Neural progenitor cell (in vitro differentiated cells): Measurements from ENCODE around the gene CHRNG. TPM values are rescaled to one million over a fixed set of nuclear protein-coding genes. Genes with fewer than 3 reads are reported as not detected.
A peak's percentile ranks its signal among the peaks of the same experiment; 100 is the strongest.

Experiments
- DNase-seq: peaks from one replicate; pipeline ENCODE4 v3.0.0-alpha.2; 2016; ENCODE audit warnings: low spot score
- H2AFZ ChIP-seq: fragments of 200-600 bp; sonication (generic); replicated peaks from 2 replicates; pipeline ENCODE4 v1.6.1; 2016; ENCODE audit warnings: antibody characterized with exemption
- H3F3A ChIP-seq: fragments of 200-600 bp; sonication (generic); 2 replicates; pipeline ENCODE4 v1.6.1; 2016; ENCODE audit warnings: antibody characterized with exemption, low read depth
- H3K27ac ChIP-seq: fragments of 200-600 bp; sonication (generic); 2 replicates; pipeline ENCODE4 v1.5.1; 2016; ENCODE audit warnings: mild to moderate bottlenecking
- H3K27me3 ChIP-seq: fragments of 200-600 bp; sonication (generic); 2 replicates; pipeline ENCODE4 v1.6.1; 2016; ENCODE audit warnings: mild to moderate bottlenecking, moderate library complexity
- H3K36me3 ChIP-seq: fragments of 200-600 bp; sonication (generic); 2 replicates; pipeline ENCODE4 v1.5.1; 2016
- H3K4me1 ChIP-seq: fragments of 200-600 bp; sonication (generic); 2 replicates; pipeline ENCODE4 v1.6.1; 2016; ENCODE audit warnings: mixed run types
- H3K4me2 ChIP-seq: fragments of 200-600 bp; sonication (generic); 2 replicates; pipeline ENCODE4 v1.6.1; 2016
- H3K4me3 ChIP-seq: fragments of 200-600 bp; sonication (generic); 2 replicates; pipeline ENCODE4 v1.5.1; 2016
- H3K79me2 ChIP-seq: fragments of 200-600 bp; sonication (generic); 2 replicates; pipeline ENCODE4 v1.6.1; 2016; ENCODE audit warnings: low read depth
- H3K9ac ChIP-seq: fragments of 200-600 bp; sonication (generic); 2 replicates; pipeline ENCODE4 v1.6.1; 2016
- H3K9me3 ChIP-seq: fragments of 200-600 bp; sonication (generic); 2 replicates; pipeline ENCODE4 v1.5.1; 2016; ENCODE audit warnings: low read depth
- H4K20me1 ChIP-seq: fragments of 200-600 bp; sonication (generic); 2 replicates; pipeline ENCODE4 v1.6.1; 2016; ENCODE audit warnings: low read depth
- H3K27ac Mint-ChIP-seq: 3 replicates; pipeline ENCODE4 v1.8.0; 2021; ENCODE audit warnings: mixed read lengths
- H3K27me3 Mint-ChIP-seq: 2 replicates; pipeline ENCODE4 v1.8.0; 2022; ENCODE audit warnings: low read depth, mild to moderate bottlenecking, inconsistent platforms, moderate library complexity, mixed read lengths; ENCODE audit not compliant: insufficient read depth
- H3K36me3 Mint-ChIP-seq: 3 replicates; pipeline ENCODE4 v1.8.0; 2021; ENCODE audit warnings: mixed read lengths
- H3K4me1 Mint-ChIP-seq: 3 replicates; pipeline ENCODE4 v1.8.0; 2021; ENCODE audit warnings: mixed read lengths
- H3K4me3 Mint-ChIP-seq: 3 replicates; pipeline ENCODE4 v1.8.0; 2021; ENCODE audit warnings: mild to moderate bottlenecking, moderate library complexity, mixed read lengths
- H3K9me3 Mint-ChIP-seq: 3 replicates; pipeline ENCODE4 v1.8.0; 2020; ENCODE audit warnings: mixed read lengths
- EZH2 ChIP-seq: fragments of 200-600 bp; sonication (generic); IDR thresholded peaks from 2 replicates; pipeline ENCODE4 v1.6.1; 2017; ENCODE audit warnings: antibody characterized with exemption, mild to moderate bottlenecking, moderate library complexity
- EZH2phosphoT487 ChIP-seq: fragments of 200-600 bp; sonication (generic); IDR thresholded peaks from 2 replicates; pipeline ENCODE4 v1.6.1; 2017; ENCODE audit warnings: antibody characterized with exemption
- total RNA-seq: library from RNA; depleted of rRNA; stranded (reverse); fragments of >200 nt; gene quantifications from 2 replicates; pipeline ENCODE4 v1.2.3, GENCODE V29; 2015; ENCODE audit warnings: low replicate concordance
- TF ChIP-seq, protein P1 (sequence below): fragments of 200-600 bp; sonication (generic); IDR thresholded peaks from 2 replicates; pipeline ENCODE4 v1.5.1; 2017; ENCODE audit warnings: antibody characterized with exemption, mild to moderate bottlenecking

Gene CHRNG
- total RNA-seq, 1 donor from 2014 or later = not detected

DNA sequence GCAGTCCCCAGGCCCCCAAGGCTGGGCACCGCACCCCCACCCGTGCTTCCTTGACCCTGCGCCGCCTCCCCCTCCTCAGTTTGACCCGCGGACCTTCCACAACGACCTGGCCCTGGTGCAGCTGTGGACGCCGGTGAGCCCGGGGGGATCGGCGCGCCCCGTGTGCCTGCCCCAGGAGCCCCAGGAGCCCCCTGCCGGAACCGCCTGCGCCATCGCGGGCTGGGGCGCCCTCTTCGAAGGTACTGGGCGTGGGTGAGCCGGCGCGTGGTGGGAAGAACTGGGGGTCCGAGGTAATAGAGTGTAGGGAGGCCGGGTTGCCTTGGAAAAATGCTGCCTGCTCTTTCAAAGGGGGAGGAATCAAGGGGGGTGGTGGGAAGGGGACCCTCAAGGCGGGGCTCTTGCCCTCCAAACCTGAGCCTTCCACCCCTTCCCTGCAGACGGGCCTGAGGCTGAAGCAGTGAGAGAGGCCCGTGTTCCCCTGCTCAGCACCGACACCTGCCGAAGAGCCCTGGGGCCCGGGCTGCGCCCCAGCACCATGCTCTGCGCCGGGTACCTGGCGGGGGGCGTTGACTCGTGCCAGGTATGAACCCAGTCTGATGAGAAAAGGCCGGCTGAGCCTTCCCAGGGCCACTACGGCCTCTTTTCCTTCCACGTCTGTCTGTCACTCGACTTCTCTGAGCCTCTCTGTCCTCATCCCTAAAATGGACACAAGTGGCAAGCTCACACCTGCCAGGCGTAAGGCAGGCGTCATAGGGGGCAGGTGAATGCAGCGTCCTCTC is 16.7 kb upstream of the CHRNG start:
- H3K36me3 ChIP-seq = no peaks in the 10 kb centered on the region
- peaks cover 19% of the 10 kb centered on the region for H4K20me1 ChIP-seq
- peaks cover 2% of the 10 kb centered on the region for H3F3A ChIP-seq
- no peaks in the 10 kb centered on the region for H3K79me2 ChIP-seq
- no peak overlapping the region for H2AFZ ChIP-seq
- Mint-ChIP-seq H3K27me3 (peaks cover 41% of the 10 kb centered on the region), H3K4me3 (peak overlapping the region; percentile 71), H3K9me3 (no peaks in the 10 kb centered on the region), H3K4me1 (peaks cover 16% of the 10 kb centered on the region), H3K27ac (no peak overlapping the region), H3K36me3 (no peaks in the 10 kb centered on the region)
- no peak overlapping the region for H3K9ac ChIP-seq
- H3K4me1 ChIP-seq = peaks cover 20% of the 10 kb centered on the region
- peak overlapping the region; percentile 36 for H3K4me3 ChIP-seq
- no peak for DNase-seq
- peaks cover 67% of the 10 kb centered on the region for H3K27me3 ChIP-seq
- H3K9me3 ChIP-seq = no peaks in the 10 kb centered on the region
- H3K27ac ChIP-seq = no peak overlapping the region
- TF ChIP-seq EZH2phosphoT487 = peak; percentile 81
- TF ChIP-seq, protein P1, sequence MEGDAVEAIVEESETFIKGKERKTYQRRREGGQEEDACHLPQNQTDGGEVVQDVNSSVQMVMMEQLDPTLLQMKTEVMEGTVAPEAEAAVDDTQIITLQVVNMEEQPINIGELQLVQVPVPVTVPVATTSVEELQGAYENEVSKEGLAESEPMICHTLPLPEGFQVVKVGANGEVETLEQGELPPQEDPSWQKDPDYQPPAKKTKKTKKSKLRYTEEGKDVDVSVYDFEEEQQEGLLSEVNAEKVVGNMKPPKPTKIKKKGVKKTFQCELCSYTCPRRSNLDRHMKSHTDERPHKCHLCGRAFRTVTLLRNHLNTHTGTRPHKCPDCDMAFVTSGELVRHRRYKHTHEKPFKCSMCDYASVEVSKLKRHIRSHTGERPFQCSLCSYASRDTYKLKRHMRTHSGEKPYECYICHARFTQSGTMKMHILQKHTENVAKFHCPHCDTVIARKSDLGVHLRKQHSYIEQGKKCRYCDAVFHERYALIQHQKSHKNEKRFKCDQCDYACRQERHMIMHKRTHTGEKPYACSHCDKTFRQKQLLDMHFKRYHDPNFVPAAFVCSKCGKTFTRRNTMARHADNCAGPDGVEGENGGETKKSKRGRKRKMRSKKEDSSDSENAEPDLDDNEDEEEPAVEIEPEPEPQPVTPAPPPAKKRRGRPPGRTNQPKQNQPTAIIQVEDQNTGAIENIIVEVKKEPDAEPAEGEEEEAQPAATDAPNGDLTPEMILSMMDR = no peak
- peak overlapping the region; percentile 93 for H3K4me2 ChIP-seq

DNA sequence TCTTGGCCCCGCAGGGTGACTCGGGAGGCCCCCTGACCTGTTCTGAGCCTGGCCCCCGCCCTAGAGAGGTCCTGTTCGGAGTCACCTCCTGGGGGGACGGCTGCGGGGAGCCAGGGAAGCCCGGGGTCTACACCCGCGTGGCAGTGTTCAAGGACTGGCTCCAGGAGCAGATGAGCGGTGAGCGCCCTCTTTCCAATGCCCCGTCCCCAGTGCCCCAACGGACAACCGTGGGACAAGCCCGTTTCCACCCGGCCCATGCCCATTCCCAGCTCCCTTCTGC is 16.1 kb upstream of the CHRNG start:
- Mint-ChIP-seq H3K9me3 (no peaks in the 10 kb centered on the region), H3K27me3 (peaks cover 39% of the 10 kb centered on the region), H3K4me1 (peaks cover 15% of the 10 kb centered on the region), H3K36me3 (no peaks in the 10 kb centered on the region), H3K4me3 (peak overlapping the region; percentile 71), H3K27ac (no peak overlapping the region)
- Histone ChIP-seq H3K4me2 (peak overlapping the region; percentile 93), H3K9ac (no peak overlapping the region), H3K4me1 (peaks cover 20% of the 10 kb centered on the region), H3F3A (peaks cover 2% of the 10 kb centered on the region), H3K36me3 (no peaks in the 10 kb centered on the region), H3K27me3 (peaks cover 69% of the 10 kb centered on the region), H3K79me2 (no peaks in the 10 kb centered on the region), H3K27ac (no peak overlapping the region), H3K4me3 (peak overlapping the region; percentile 56), H3K9me3 (no peaks in the 10 kb centered on the region), H4K20me1 (peaks cover 19% of the 10 kb centered on the region), H2AFZ (peak overlapping the region; percentile 94)
- no peak for DNase-seq
- TF ChIP-seq EZH2phosphoT487 (no peak), EZH2 (no peak)
- TF ChIP-seq, protein P1 = no peak

DNA sequence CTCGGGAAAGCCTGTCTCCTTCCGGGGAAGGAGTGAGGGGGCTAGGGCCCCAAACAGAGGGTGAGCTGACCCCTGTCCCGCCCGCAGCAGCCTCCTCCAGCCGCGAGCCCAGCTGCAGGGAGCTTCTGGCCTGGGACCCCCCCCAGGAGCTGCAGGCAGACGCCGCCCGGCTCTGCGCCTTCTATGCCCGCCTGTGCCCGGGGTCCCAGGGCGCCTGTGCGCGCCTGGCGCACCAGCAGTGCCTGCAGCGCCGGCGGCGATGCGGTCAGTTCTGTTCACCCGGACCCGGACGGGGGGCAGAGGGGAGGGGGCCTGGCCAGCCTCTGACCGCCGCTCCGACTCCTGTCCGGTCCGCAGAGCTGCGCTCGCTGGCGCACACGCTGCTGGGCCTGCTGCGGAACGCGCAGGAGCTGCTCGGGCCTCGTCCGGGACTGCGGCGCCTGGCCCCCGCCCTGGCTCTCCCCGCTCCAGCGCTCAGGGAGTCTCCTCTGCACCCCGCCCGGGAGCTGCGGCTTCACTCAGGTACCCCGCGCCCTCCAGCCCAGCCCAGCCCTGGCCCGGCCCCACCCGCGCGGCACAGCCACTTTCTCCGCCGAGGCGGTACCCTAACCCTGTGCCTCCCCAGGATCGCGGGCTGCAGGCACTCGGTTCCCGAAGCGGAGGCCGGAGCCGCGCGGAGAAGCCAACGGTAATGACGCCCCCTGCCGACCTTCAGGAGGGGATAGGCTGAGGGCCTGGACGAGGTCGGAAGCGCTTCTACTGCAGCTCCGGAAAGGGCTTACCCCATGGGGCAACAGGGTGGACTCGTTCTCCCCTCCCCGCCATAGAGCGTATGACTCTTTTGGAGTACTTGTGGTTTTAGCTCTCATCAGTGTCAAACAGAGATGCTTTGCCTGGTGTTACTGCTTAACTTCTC is 15.6 kb upstream of the CHRNG start:
- H3K79me2 ChIP-seq = no peaks in the 10 kb centered on the region
- Mint-ChIP-seq H3K4me1 (peaks cover 12% of the 10 kb centered on the region), H3K36me3 (no peaks in the 10 kb centered on the region), H3K9me3 (no peaks in the 10 kb centered on the region), H3K27ac (no peak overlapping the region), H3K27me3 (peaks cover 35% of the 10 kb centered on the region), H3K4me3 (peak overlapping the region; percentile 78)
- TF ChIP-seq, protein P1 = peak; percentile 67
- TF ChIP-seq EZH2 = peak; percentile 91
- peak; percentile 70 for TF ChIP-seq EZH2phosphoT487
- H2AFZ ChIP-seq = peak overlapping the region; percentile 94
- H4K20me1 ChIP-seq = peaks cover 19% of the 10 kb centered on the region
- no peaks in the 10 kb centered on the region for H3K9me3 ChIP-seq
- peak overlapping the region; percentile 56 for H3K4me3 ChIP-seq
- no peaks in the 10 kb centered on the region for H3K36me3 ChIP-seq
- peaks cover 2% of the 10 kb centered on the region for H3F3A ChIP-seq
- H3K9ac ChIP-seq = no peak overlapping the region
- H3K4me2 ChIP-seq = peak overlapping the region; percentile 93
- H3K27ac ChIP-seq = no peak overlapping the region
- H3K27me3 ChIP-seq = peaks cover 69% of the 10 kb centered on the region
- peak; percentile 92 for DNase-seq
- H3K4me1 ChIP-seq = peaks cover 20% of the 10 kb centered on the region
